HCT116 (cell line): ENCODE data around the gene SUPT6H.

Source experiments
- CBX3 ChIP-seq: IDR thresholded peaks from 2 replicates; pipeline ENCODE4 v1.6.1; 2012; ENCODE audit warnings: low read depth
- CTCF ChIP-seq, 3 experiments: fragments of 200-600 bp in 1 of 3; sonication (generic) in 1 of 3; IDR thresholded peaks in 2 of 3; conservative IDR thresholded peaks in 1 of 3; 2 replicates each; pipeline ENCODE4 v1.5.1; 2012 to 2017; ENCODE audit warnings: low read depth in 2 of 3, low read length in 2 of 3, antibody characterized with exemption in 1 of 3, borderline replicate concordance in 1 of 3, control low read depth in 1 of 3, mild to moderate bottlenecking in 1 of 3, mixed read lengths in 1 of 3, mixed run types in 1 of 3, moderate library complexity in 1 of 3; ENCODE audit not compliant: insufficient read depth in 1 of 3
- ELF1 ChIP-seq: IDR thresholded peaks from 2 replicates; pipeline ENCODE4 v1.6.1; 2012; ENCODE audit warnings: low read depth, borderline replicate concordance
- EZH2 ChIP-seq: fragments of 200-600 bp; sonication (generic); IDR thresholded peaks from 2 replicates; pipeline ENCODE4 v1.6.1; 2017; ENCODE audit warnings: antibody characterized with exemption, mixed run types
- EZH2phosphoT487 ChIP-seq: fragments of 200-600 bp; IDR thresholded peaks from 2 replicates; pipeline ENCODE4 v1.6.1; 2018; ENCODE audit warnings: antibody characterized with exemption, borderline replicate concordance
- JUND ChIP-seq: IDR thresholded peaks from 2 replicates; pipeline ENCODE4 v1.6.1; 2012
- MAX ChIP-seq: IDR thresholded peaks from 2 replicates; pipeline ENCODE4 v1.6.1; 2012
- POLR2AphosphoS5 ChIP-seq: IDR thresholded peaks from 2 replicates; pipeline ENCODE4 v1.6.1; 2011; ENCODE audit warnings: mild to moderate bottlenecking, low read depth, low read length, moderate library complexity
- SIN3A ChIP-seq: IDR thresholded peaks from 2 replicates; pipeline ENCODE4 v1.6.1; 2012; ENCODE audit warnings: low read depth
- SRF ChIP-seq: IDR thresholded peaks from 2 replicates; pipeline ENCODE4 v1.6.1; 2012; ENCODE audit warnings: low read depth
- TCF7L2 ChIP-seq: IDR thresholded peaks from 2 replicates; pipeline ENCODE4 v1.7.0; 2011; ENCODE audit warnings: borderline replicate concordance, inconsistent platforms; ENCODE audit not compliant: insufficient read depth, insufficient read length; ENCODE audit errors: extremely low read depth
- YY1 ChIP-seq: IDR thresholded peaks from 2 replicates; pipeline ENCODE4 v1.6.1; 2011; ENCODE audit warnings: low read length, low read depth, moderate library complexity, mild to moderate bottlenecking; ENCODE audit not compliant: insufficient replicate concordance; ENCODE audit errors: extremely low read depth
- ZNF274 ChIP-seq: fragments of 200-500 bp; sonication (Bioruptor generic); IDR thresholded peaks from 2 replicates; pipeline ENCODE4 v1.6.1; 2014; ENCODE audit warnings: mild to moderate bottlenecking, low read depth, low read length, inconsistent platforms
- TF ChIP-seq, protein P1 (sequence below): IDR thresholded peaks from 2 replicates; pipeline ENCODE4 v1.6.1; 2012

DNA sequence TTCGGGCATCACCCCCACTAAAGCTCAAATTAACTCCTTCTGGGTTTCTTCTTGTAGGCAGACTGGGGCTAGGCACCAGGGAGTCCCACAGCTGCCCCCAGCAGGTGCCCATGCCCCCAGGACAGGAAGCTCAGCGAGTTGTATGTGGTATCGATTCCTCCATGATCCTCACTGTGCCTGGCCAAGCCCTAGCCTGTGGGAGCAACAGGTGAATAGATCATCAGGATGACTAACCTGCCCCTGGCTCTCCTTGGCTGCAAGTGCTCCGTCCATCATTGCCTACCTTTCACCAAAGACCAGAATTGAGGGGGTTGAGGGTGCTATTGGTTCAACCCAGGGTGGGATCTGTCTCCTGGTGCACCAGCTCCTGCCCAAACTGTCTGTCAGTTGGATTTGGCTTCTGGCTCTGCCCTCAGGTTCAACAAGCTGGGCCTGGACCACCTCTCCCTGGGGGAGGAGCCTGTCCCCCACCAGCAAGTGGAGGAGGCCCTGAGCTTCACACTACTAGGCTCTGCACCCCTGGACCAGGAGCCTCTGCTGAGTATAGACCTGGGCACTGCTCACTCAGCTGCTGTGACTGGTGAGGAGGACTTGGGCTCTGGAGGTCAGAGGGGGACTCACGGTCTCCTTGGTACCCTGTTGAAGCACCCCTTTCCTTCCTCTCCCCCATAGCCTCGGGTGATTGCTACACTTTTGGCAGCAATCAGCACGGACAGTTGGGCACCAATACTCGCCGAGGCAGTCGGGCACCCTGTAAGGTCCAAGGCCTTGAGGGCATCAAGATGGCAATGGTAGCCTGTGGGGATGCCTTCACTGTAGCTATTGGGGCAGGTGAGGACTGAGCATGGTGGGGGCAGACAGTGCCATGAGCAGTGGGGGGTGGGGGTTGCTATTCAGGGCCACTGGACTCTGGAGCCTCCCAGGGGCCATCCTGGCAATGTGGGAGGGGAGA is 78.7 kb downstream of the SUPT6H start:
- no peak for TF ChIP-seq CTCF (IDR thresholded peaks at IDR 0.05 in 2 of 3, conservative IDR thresholded peaks at IDR 0.05 in 1 of 3; ENCODE audit: borderline replicate concordance in 1 of 3, insufficient read depth in 1 of 3, low read depth in 2 of 3, low read length in 2 of 3)
- no peak for TF ChIP-seq TCF7L2
- no peak for TF ChIP-seq CBX3
- TF ChIP-seq ZNF274: no peak
- TF ChIP-seq, protein P1, sequence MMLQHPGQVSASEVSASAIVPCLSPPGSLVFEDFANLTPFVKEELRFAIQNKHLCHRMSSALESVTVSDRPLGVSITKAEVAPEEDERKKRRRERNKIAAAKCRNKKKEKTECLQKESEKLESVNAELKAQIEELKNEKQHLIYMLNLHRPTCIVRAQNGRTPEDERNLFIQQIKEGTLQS: no peak
- no peak for TF ChIP-seq MAX
- TF ChIP-seq EZH2phosphoT487: no peak
- no peak for TF ChIP-seq ELF1
- no peak for TF ChIP-seq YY1
- no peak for TF ChIP-seq SIN3A
- no peak for TF ChIP-seq SRF
- TF ChIP-seq JUND: no peak
- TF ChIP-seq EZH2: no peak
- TF ChIP-seq POLR2AphosphoS5: no peak
